HEK293 (cell line): Measurements from ENCODE around the gene EBI3.

ENCODE experiments used
- CTCF ChIA-PET: fragments of 350-600 bp; formaldehyde crosslinking; extraction: SDS; loops from one replicate; lab custom pipeline; 2021; ENCODE audit warnings: antibody characterized with exemption; lab: Yijun Ruan, JAX
- POLR2A ChIA-PET: fragments of 300-600 bp; formaldehyde crosslinking; extraction: SDS; loops from one replicate; lab custom pipeline; 2020; ENCODE audit warnings: antibody characterized with exemption, inconsistent platforms; lab: Yijun Ruan, JAX
- H3K27ac ChIP-seq: fragments of 200-500 bp; sonication (Bioruptor generic); 2 replicates; pipeline ENCODE4 v1.5.1; 2014; ENCODE audit warnings: low read depth, low read length, control low read depth, inconsistent platforms; ENCODE audit errors: extremely low read depth
- H3K36me3 ChIP-seq, 2 experiments: fragments of 200-500 bp in 1 of 2; sonication (Bioruptor generic) in 1 of 2; 1 replicate in 1 of 2; 2 replicates in 1 of 2; pipeline ENCODE4 v1.5.1; 2014 to 2017; ENCODE audit warnings: inconsistent platforms in 2 of 2, low read length in 2 of 2; ENCODE audit not compliant: control insufficient read depth in 2 of 2, insufficient read depth in 1 of 2
- H3K4me1 ChIP-seq: fragments of 200-500 bp; sonication (Bioruptor generic); 2 replicates; pipeline ENCODE4 v1.5.1; 2014; ENCODE audit warnings: mild to moderate bottlenecking, low read length, inconsistent platforms; ENCODE audit not compliant: control insufficient read depth, insufficient read depth
- H3K4me3 ChIP-seq: 2 replicates; pipeline ENCODE4 v1.5.1; 2011; ENCODE audit warnings: low read depth, mild to moderate bottlenecking, control low read depth, low read length, moderate library complexity
- H3K9me3 ChIP-seq: fragments of 200-500 bp; sonication (Bioruptor generic); 2 replicates; pipeline ENCODE4 v1.5.1; 2014; ENCODE audit warnings: low read depth, low read length, inconsistent platforms; ENCODE audit not compliant: control insufficient read depth, insufficient read depth
- GLI2 ChIP-seq: fragments of 450-650 bp; formaldehyde crosslinking; IDR thresholded peaks from 2 replicates; pipeline ENCODE4; 2017; ENCODE audit warnings: missing biosample characterization, missing genetic modification characterization, low read depth, borderline replicate concordance
- PRDM6 ChIP-seq: fragments of 450-650 bp; formaldehyde crosslinking; IDR thresholded peaks from 2 replicates; pipeline ENCODE4 v1.5.1; 2017; ENCODE audit warnings: missing biosample characterization, missing genetic modification characterization
- RBAK ChIP-seq: fragments of 450-650 bp; formaldehyde crosslinking; IDR thresholded peaks from 2 replicates; pipeline ENCODE4 v1.5.1; 2016; ENCODE audit warnings: missing biosample characterization, missing genetic modification characterization
- REST ChIP-seq: fragments of 450-650 bp; formaldehyde crosslinking; IDR thresholded peaks from 2 replicates; pipeline ENCODE4 v1.5.1; 2016; ENCODE audit warnings: missing biosample characterization, missing genetic modification characterization
- SETDB1 ChIP-seq: IDR thresholded peaks from one replicate; pipeline ENCODE4 v1.6.1; 2017; ENCODE audit warnings: mild to moderate bottlenecking, low read length, moderate library complexity, mixed read lengths; ENCODE audit not compliant: insufficient read length
- SP7 ChIP-seq: fragments of 450-650 bp; formaldehyde crosslinking; IDR thresholded peaks from 2 replicates; pipeline ENCODE4 v1.5.1; 2016; ENCODE audit warnings: missing biosample characterization, missing genetic modification characterization
- ZBTB11 ChIP-seq: fragments of 450-650 bp; formaldehyde crosslinking; conservative IDR thresholded peaks from 2 replicates; pipeline ENCODE4 v1.5.1; 2016; ENCODE audit warnings: low read depth, missing biosample characterization, missing genetic modification characterization
- ZFP37 ChIP-seq: fragments of 450-650 bp; formaldehyde crosslinking; IDR thresholded peaks from 2 replicates; pipeline ENCODE4 v1.5.1; 2016; ENCODE audit warnings: missing biosample characterization, missing genetic modification characterization
- ZNF140 ChIP-seq: fragments of 450-650 bp; formaldehyde crosslinking; IDR thresholded peaks from 2 replicates; pipeline ENCODE4 v1.5.1; 2016; ENCODE audit warnings: missing biosample characterization, missing genetic modification characterization
- ZNF155 ChIP-seq: fragments of 450-650 bp; formaldehyde crosslinking; IDR thresholded peaks from 2 replicates; pipeline ENCODE4 v1.5.1; 2016; ENCODE audit warnings: missing biosample characterization, missing genetic modification characterization
- ZNF302 ChIP-seq: fragments of 450-650 bp; formaldehyde crosslinking; IDR thresholded peaks from 2 replicates; pipeline ENCODE4 v1.5.1; 2016; ENCODE audit warnings: missing biosample characterization, missing genetic modification characterization, low read depth
- ZNF311 ChIP-seq: fragments of 450-650 bp; formaldehyde crosslinking; IDR thresholded peaks from 2 replicates; pipeline ENCODE4 v1.5.1; 2017; ENCODE audit warnings: missing biosample characterization, missing genetic modification characterization, borderline replicate concordance
- ZNF341 ChIP-seq: fragments of 450-650 bp; formaldehyde crosslinking; IDR thresholded peaks from 2 replicates; pipeline ENCODE4; 2016; ENCODE audit warnings: low read depth, missing biosample characterization, missing genetic modification characterization
- ZNF350 ChIP-seq: fragments of 450-650 bp; formaldehyde crosslinking; IDR thresholded peaks from 2 replicates; pipeline ENCODE4 v1.5.0; 2017; ENCODE audit warnings: missing biosample characterization, mild to moderate bottlenecking, missing genetic modification characterization
- ZNF416 ChIP-seq: fragments of 450-650 bp; formaldehyde crosslinking; IDR thresholded peaks from 2 replicates; pipeline ENCODE4 v1.5.1; 2016; ENCODE audit warnings: missing biosample characterization, missing genetic modification characterization
- ZNF48 ChIP-seq: fragments of 450-650 bp; formaldehyde crosslinking; IDR thresholded peaks from 2 replicates; pipeline ENCODE4 v1.5.1; 2016; ENCODE audit warnings: missing biosample characterization, missing genetic modification characterization
- ZNF488 ChIP-seq: fragments of 450-650 bp; formaldehyde crosslinking; IDR thresholded peaks from 2 replicates; pipeline ENCODE4 v1.5.1; 2016; ENCODE audit warnings: missing biosample characterization, missing genetic modification characterization
- ZNF560 ChIP-seq: fragments of 450-650 bp; formaldehyde crosslinking; IDR thresholded peaks from 2 replicates; pipeline ENCODE4 v1.5.1; 2017; ENCODE audit warnings: missing biosample characterization, missing genetic modification characterization, borderline replicate concordance
- ZNF639 ChIP-seq: fragments of 450-650 bp; formaldehyde crosslinking; IDR thresholded peaks from 2 replicates; pipeline ENCODE4 v1.5.1; 2016; ENCODE audit warnings: missing biosample characterization, missing genetic modification characterization
- ZNF768 ChIP-seq: fragments of 450-650 bp; formaldehyde crosslinking; IDR thresholded peaks from 2 replicates; pipeline ENCODE4 v1.5.1; 2018; ENCODE audit warnings: missing biosample characterization, mild to moderate bottlenecking, missing genetic modification characterization
- ZNF785 ChIP-seq: fragments of 450-650 bp; formaldehyde crosslinking; IDR thresholded peaks from 2 replicates; pipeline ENCODE4 v1.5.1; 2016; ENCODE audit warnings: missing biosample characterization, missing genetic modification characterization
- ZSCAN18 ChIP-seq: fragments of 450-650 bp; formaldehyde crosslinking; IDR thresholded peaks from 2 replicates; pipeline ENCODE4 v1.5.1; 2016; ENCODE audit warnings: missing biosample characterization, missing genetic modification characterization
- ZXDB ChIP-seq: fragments of 450-650 bp; formaldehyde crosslinking; IDR thresholded peaks from 2 replicates; pipeline ENCODE4 v1.5.1; 2016; ENCODE audit warnings: missing biosample characterization, missing genetic modification characterization

Gene EBI3

GRCh38 chr19:4233282-4233853 lies 4.0 kb downstream of the EBI3 start:
- Histone ChIP-seq H3K4me1 (no peaks in the 10 kb centered on the region), H3K4me3 (peak overlapping the region; percentile 23), H3K36me3 (no peaks in the 10 kb centered on the region), H3K9me3 (no peaks in the 10 kb centered on the region), H3K27ac (no peak overlapping the region)
- ChIA-PET POLR2A (interaction anchor here (1.1 kb wide), 1 partner anchor 109 kb away, joined by 4 read pairs; the partner anchor contains the start of gene MPND), CTCF (interaction anchor here (0.6 to 3.2 kb wide), 16 partner anchors 9 to 421 kb away, joined by 3 to 13 read pairs (median 4); partner anchors contain the start of gene YJU2)
- TF ChIP-seq GLI2 (tag by site-specific recombination) (no peak), ZNF639 (tag by site-specific recombination) (peak; percentile 83), ZNF488 (tag by site-specific recombination) (no peak), SP7 (tag by site-specific recombination) (peak; percentile 82), ZNF416 (tag by site-specific recombination) (0 out of 2 replicates have a peak, but pooled peaks have one; percentile 43), ZNF350 (tag by site-specific recombination) (no peak), PRDM6 (tag by site-specific recombination) (no peak), ZNF48 (tag by site-specific recombination) (no peak), SETDB1 (no peak), ZNF302 (tag by site-specific recombination) (no peak), ZNF140 (no peak), ZBTB11 (tag by site-specific recombination) (no peak), ZNF311 (tag by site-specific recombination) (0 out of 2 replicates have a peak, but pooled peaks have one; percentile 12), ZNF341 (no peak), ZNF560 (no peak), ZNF768 (tag by site-specific recombination) (no peak), RBAK (no peak), ZXDB (tag by site-specific recombination) (peak; percentile 69; the same call in 1 of the 2 replicates), ZNF155 (tag by site-specific recombination) (no peak), ZFP37 (tag by site-specific recombination) (peak; percentile 30; the same call in 1 of the 2 replicates), ZSCAN18 (tag by site-specific recombination) (no peak), ZNF785 (tag by site-specific recombination) (no peak), REST (tag by site-specific recombination) (no peak)
